OCI-LY3 (cell line): ENCODE results near the gene SH3RF3.

Source experiments
- H2AFZ ChIP-seq: fragments of 200-600, 300-600 bp; shearing (Covaris generic); 2 replicates; pipeline ENCODE4 v1.6.0; 2014; ENCODE audit warnings: antibody characterized with exemption, low read depth, low read length
- H3K27ac ChIP-seq: fragments of 200-600, 300-600 bp; sonication (generic); 2 replicates; pipeline ENCODE4 v1.5.1; 2014; ENCODE audit warnings: mild to moderate bottlenecking, low read length, moderate library complexity, mixed read lengths
- H3K27me3 ChIP-seq: fragments of 200-600, 300-600 bp; sonication (generic); 2 replicates; pipeline ENCODE4 v1.6.1; 2014; ENCODE audit warnings: low read depth, low read length, mixed read lengths
- H3K36me3 ChIP-seq: fragments of 200-600, 300-600 bp; sonication (generic); replicated peaks from 2 replicates; pipeline ENCODE3; 2014; ENCODE audit warnings: low read depth, low read length, mixed read lengths
- H3K4me1 ChIP-seq: fragments of 300-600, 200-600 bp; sonication (generic); 2 replicates; pipeline ENCODE4 v1.6.1; 2014; ENCODE audit warnings: low read length, mixed read lengths
- H3K4me2 ChIP-seq: fragments of 200-600, 300-600 bp; sonication (generic); 2 replicates; pipeline ENCODE4 v1.6.1; 2014; ENCODE audit warnings: low read length, mixed read lengths
- H3K4me3 ChIP-seq: fragments of 300-600, 200-600 bp; sonication (generic); 2 replicates; pipeline ENCODE4 v1.5.1; 2014; ENCODE audit warnings: antibody characterized with exemption, mild to moderate bottlenecking, low read length, moderate library complexity
- H3K79me2 ChIP-seq: fragments of 300-600, 200-600 bp; shearing (Covaris generic); 2 replicates; pipeline ENCODE4 v1.6.1; 2014; ENCODE audit warnings: mild to moderate bottlenecking, low read length, mixed read lengths
- H3K9ac ChIP-seq: fragments of 300-600, 200-600 bp; shearing (Covaris generic); 2 replicates; pipeline ENCODE4 v1.6.0; 2014; ENCODE audit warnings: mild to moderate bottlenecking, low read length, moderate library complexity
- H3K9me3 ChIP-seq: fragments of 200-600, 300-600 bp; shearing (Covaris generic); 2 replicates; pipeline ENCODE4 v1.6.1; 2014; ENCODE audit warnings: low read length, mixed read lengths; ENCODE audit not compliant: insufficient read depth
- H4K20me1 ChIP-seq: fragments of 200-600, 300-600 bp; sonication (generic); 2 replicates; pipeline ENCODE4 v1.6.1; 2016; ENCODE audit warnings: low read length, mixed read lengths; ENCODE audit not compliant: insufficient read depth
- CTCF ChIP-seq: fragments of 200-600, 300-600 bp; sonication (generic); IDR thresholded peaks from 2 replicates; pipeline ENCODE4 v1.5.1; 2014; ENCODE audit warnings: antibody characterized with exemption, low read length, low read depth
- EZH2phosphoT487 ChIP-seq: fragments of 200-600 bp; shearing (Covaris generic); IDR thresholded peaks from 2 replicates; pipeline ENCODE4 v1.6.1; 2018; ENCODE audit warnings: antibody characterized with exemption, mixed run types, low read depth

SH3RF3 gene

DNA sequence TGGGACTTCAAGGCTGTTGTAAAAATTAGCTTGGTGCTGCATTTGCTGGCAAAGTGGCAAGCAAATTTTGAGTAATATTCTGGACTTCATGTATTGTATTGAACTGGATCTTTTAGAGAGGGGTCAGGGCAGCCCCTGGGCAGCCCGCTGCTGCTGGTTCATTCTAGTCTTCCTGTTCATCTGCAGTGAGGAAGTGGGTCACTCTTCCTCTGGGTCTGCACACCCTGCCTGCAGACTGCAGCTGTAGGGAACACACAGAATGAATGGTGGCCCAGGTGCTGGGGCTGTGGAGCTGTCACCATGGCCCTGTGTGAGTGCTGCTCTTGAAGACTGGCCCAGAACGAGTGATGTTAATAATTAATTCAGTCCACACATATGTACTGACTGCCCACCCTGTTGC is 9.4 kb downstream of the SH3RF3 start:
- TF ChIP-seq EZH2phosphoT487 (no peak), CTCF (no peak)
- Histone ChIP-seq H3K4me1 (no peaks in the 10 kb centered on the region), H3K36me3 (no peaks in the 10 kb centered on the region), H3K79me2 (no peaks in the 10 kb centered on the region), H4K20me1 (no peaks in the 10 kb centered on the region), H3K27ac (no peak overlapping the region), H3K27me3 (peaks cover 10% of the 10 kb centered on the region; the same call in 1 of the 2 replicates), H3K9me3 (no peaks in the 10 kb centered on the region), H3K4me2 (no peak overlapping the region), H3K9ac (no peak overlapping the region), H2AFZ (no peak overlapping the region), H3K4me3 (no peak overlapping the region)

DNA sequence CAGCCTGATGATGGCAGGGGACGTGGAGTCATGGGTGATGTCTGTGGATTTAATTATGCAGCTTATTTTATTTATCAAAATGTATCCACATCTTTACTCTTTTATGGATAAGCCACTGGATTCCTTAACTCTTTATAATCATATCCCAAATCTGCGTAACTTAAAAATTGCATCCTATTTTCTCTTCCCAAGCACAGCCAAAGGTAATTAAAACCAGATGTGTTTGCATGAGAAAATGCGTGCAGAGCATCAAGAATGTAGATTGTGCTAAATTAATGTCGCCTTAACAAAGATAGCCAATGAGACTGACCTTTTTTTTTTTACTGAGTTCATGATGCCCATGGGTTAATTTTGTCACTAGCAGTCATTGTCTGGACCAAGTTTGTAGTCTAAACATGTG is 10.0 kb downstream of the SH3RF3 start:
- no peaks in the 10 kb centered on the region for H3K4me1 ChIP-seq
- no peak overlapping the region for H3K4me3 ChIP-seq
- H3K9ac ChIP-seq, result no peak overlapping the region
- H3K79me2 ChIP-seq, result no peaks in the 10 kb centered on the region
- H4K20me1 ChIP-seq, result no peaks in the 10 kb centered on the region
- H3K36me3 ChIP-seq, result no peaks in the 10 kb centered on the region
- H3K27me3 ChIP-seq, result peaks cover 5% of the 10 kb centered on the region; the same call in 1 of the 2 replicates
- H3K4me2 ChIP-seq, result no peak overlapping the region
- H2AFZ ChIP-seq, result no peak overlapping the region
- no peak overlapping the region for H3K27ac ChIP-seq
- no peak for TF ChIP-seq CTCF
- TF ChIP-seq EZH2phosphoT487, result no peak
- H3K9me3 ChIP-seq, result no peaks in the 10 kb centered on the region

DNA sequence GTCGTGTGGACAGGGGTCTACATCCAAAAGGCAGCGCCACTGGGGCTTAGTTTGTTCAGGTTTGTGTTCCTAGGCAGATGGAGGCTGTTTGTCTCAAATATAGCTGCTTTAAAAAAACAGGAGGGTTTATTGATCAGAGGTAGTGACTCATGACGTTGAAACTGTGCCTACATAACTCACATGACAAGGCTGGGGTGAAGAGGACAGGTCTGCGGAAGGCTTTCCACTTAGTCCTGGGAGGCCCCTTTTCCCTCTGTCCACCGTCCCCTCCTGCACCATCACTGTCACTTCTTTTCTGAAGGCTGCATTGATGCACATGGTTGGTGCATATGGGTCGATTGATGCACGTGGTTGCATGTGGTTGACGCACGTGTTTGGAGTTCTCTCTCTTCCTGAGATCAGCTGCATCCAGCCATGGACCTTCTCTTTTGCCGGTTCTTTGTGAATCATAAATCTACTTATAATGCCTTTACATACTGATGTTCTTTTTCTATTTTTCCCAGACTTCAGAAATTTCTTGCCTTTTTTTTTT is 10.9 kb downstream of the SH3RF3 start:
- peaks cover 5% of the 10 kb centered on the region; the same call in 1 of the 2 replicates for H3K27me3 ChIP-seq
- H3K4me1 ChIP-seq, result no peaks in the 10 kb centered on the region
- no peak overlapping the region for H3K4me2 ChIP-seq
- H3K4me3 ChIP-seq, result no peak overlapping the region
- H3K36me3 ChIP-seq, result no peaks in the 10 kb centered on the region
- no peaks in the 10 kb centered on the region for H3K79me2 ChIP-seq
- no peak overlapping the region for H3K27ac ChIP-seq
- H3K9ac ChIP-seq, result no peak overlapping the region
- no peak overlapping the region for H2AFZ ChIP-seq
- TF ChIP-seq EZH2phosphoT487 (no peak), CTCF (no peak)
- H3K9me3 ChIP-seq, result no peaks in the 10 kb centered on the region
- no peaks in the 10 kb centered on the region for H4K20me1 ChIP-seq

DNA sequence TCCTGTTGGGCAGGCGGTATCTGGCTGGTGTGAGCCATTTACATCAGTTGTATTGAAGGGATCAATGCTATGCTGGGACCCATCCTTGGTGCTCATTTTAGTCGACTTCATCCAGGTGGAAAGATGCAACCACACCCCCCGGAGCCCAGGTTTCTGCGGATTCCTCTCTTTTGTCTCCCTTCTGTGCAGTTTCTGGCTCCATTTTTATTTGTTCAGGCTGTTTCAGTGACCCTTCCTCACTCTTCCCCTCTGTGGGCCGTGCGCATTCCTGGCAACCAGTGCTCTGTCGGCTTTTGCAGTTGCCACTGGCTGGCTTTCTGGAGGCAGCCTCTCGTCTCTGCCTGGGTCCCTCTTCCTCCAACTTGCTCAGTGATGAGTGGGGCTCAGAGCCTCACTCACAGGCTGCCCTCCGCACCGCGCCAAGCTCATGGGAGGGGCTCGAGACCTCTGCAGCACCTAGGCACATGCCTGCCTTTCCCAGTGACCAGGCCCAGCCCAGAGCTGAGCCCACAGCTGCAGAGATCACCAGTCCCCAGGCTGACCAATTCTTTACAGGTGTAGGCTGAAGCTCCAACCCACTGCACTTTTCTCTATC is 12.1 kb downstream of the SH3RF3 start:
- no peak overlapping the region for H2AFZ ChIP-seq
- no peaks in the 10 kb centered on the region for H3K36me3 ChIP-seq
- no peaks in the 10 kb centered on the region; the same call in 1 of the 2 replicates for H3K27me3 ChIP-seq
- H4K20me1 ChIP-seq, result no peaks in the 10 kb centered on the region
- H3K4me3 ChIP-seq, result no peak overlapping the region
- H3K4me2 ChIP-seq, result no peak overlapping the region
- no peak overlapping the region for H3K9ac ChIP-seq
- TF ChIP-seq EZH2phosphoT487 (no peak), CTCF (no peak)
- H3K4me1 ChIP-seq, result no peaks in the 10 kb centered on the region
- no peaks in the 10 kb centered on the region for H3K9me3 ChIP-seq
- H3K27ac ChIP-seq, result no peak overlapping the region
- no peaks in the 10 kb centered on the region for H3K79me2 ChIP-seq
